OCI-LY3 (cell line): Measurements from ENCODE around the gene OR4E2.

Experiments
- H2AFZ ChIP-seq: fragments of 200-600, 300-600 bp; shearing (Covaris generic); 2 replicates; pipeline ENCODE4 v1.6.0; 2014; ENCODE audit warnings: antibody characterized with exemption, low read depth, low read length
- H3K27ac ChIP-seq: fragments of 200-600, 300-600 bp; sonication (generic); 2 replicates; pipeline ENCODE4 v1.5.1; 2014; ENCODE audit warnings: mild to moderate bottlenecking, low read length, moderate library complexity, mixed read lengths
- H3K27me3 ChIP-seq: fragments of 200-600, 300-600 bp; sonication (generic); 2 replicates; pipeline ENCODE4 v1.6.1; 2014; ENCODE audit warnings: low read depth, low read length, mixed read lengths
- H3K36me3 ChIP-seq: fragments of 200-600, 300-600 bp; sonication (generic); replicated peaks from 2 replicates; pipeline ENCODE3; 2014; ENCODE audit warnings: low read depth, low read length, mixed read lengths
- H3K4me1 ChIP-seq: fragments of 300-600, 200-600 bp; sonication (generic); 2 replicates; pipeline ENCODE4 v1.6.1; 2014; ENCODE audit warnings: low read length, mixed read lengths
- H3K4me2 ChIP-seq: fragments of 200-600, 300-600 bp; sonication (generic); 2 replicates; pipeline ENCODE4 v1.6.1; 2014; ENCODE audit warnings: low read length, mixed read lengths
- H3K4me3 ChIP-seq: fragments of 300-600, 200-600 bp; sonication (generic); 2 replicates; pipeline ENCODE4 v1.5.1; 2014; ENCODE audit warnings: antibody characterized with exemption, mild to moderate bottlenecking, low read length, moderate library complexity
- H3K79me2 ChIP-seq: fragments of 300-600, 200-600 bp; shearing (Covaris generic); 2 replicates; pipeline ENCODE4 v1.6.1; 2014; ENCODE audit warnings: mild to moderate bottlenecking, low read length, mixed read lengths
- H3K9ac ChIP-seq: fragments of 300-600, 200-600 bp; shearing (Covaris generic); 2 replicates; pipeline ENCODE4 v1.6.0; 2014; ENCODE audit warnings: mild to moderate bottlenecking, low read length, moderate library complexity
- H3K9me3 ChIP-seq: fragments of 200-600, 300-600 bp; shearing (Covaris generic); 2 replicates; pipeline ENCODE4 v1.6.1; 2014; ENCODE audit warnings: low read length, mixed read lengths; ENCODE audit not compliant: insufficient read depth
- H4K20me1 ChIP-seq: fragments of 200-600, 300-600 bp; sonication (generic); 2 replicates; pipeline ENCODE4 v1.6.1; 2016; ENCODE audit warnings: low read length, mixed read lengths; ENCODE audit not compliant: insufficient read depth
- CTCF ChIP-seq: fragments of 200-600, 300-600 bp; sonication (generic); IDR thresholded peaks from 2 replicates; pipeline ENCODE4 v1.5.1; 2014; ENCODE audit warnings: antibody characterized with exemption, low read length, low read depth
- EZH2phosphoT487 ChIP-seq: fragments of 200-600 bp; shearing (Covaris generic); IDR thresholded peaks from 2 replicates; pipeline ENCODE4 v1.6.1; 2018; ENCODE audit warnings: antibody characterized with exemption, mixed run types, low read depth

Gene OR4E2

GRCh38 chr14:21671371-21671770 is 17.7 kb downstream of the OR4E2 start:
- Histone ChIP-seq H3K36me3 (no peaks in the 10 kb centered on the region), H3K4me2 (no peak overlapping the region), H3K4me3 (no peak overlapping the region), H3K4me1 (no peaks in the 10 kb centered on the region), H4K20me1 (no peaks in the 10 kb centered on the region), H3K79me2 (no peaks in the 10 kb centered on the region), H3K9me3 (no peaks in the 10 kb centered on the region), H2AFZ (no peak overlapping the region), H3K27me3 (peaks cover 55% of the 10 kb centered on the region), H3K9ac (no peak overlapping the region), H3K27ac (no peak overlapping the region)
- TF ChIP-seq EZH2phosphoT487 (no peak), CTCF (no peak)

- no peak overlapping the region for H3K4me2 ChIP-seq
- H3K27me3 ChIP-seq = peaks cover 55% of the 10 kb centered on the region
- H2AFZ ChIP-seq = no peak overlapping the region
- H3K79me2 ChIP-seq = no peaks in the 10 kb centered on the region
- no peak overlapping the region for H3K9ac ChIP-seq
- no peak overlapping the region for H3K4me3 ChIP-seq
- H3K36me3 ChIP-seq = no peaks in the 10 kb centered on the region
- H3K4me1 ChIP-seq = no peaks in the 10 kb centered on the region
- H4K20me1 ChIP-seq = no peaks in the 10 kb centered on the region
- H3K27ac ChIP-seq = no peak overlapping the region
- TF ChIP-seq CTCF = no peak
- no peak for TF ChIP-seq EZH2phosphoT487
- H3K9me3 ChIP-seq = no peaks in the 10 kb centered on the region
Measured at GRCh38 chr14:21672116-21672515, 18.5 kb downstream of the OR4E2 start.

GRCh38 chr14:21673718-21674117 is 20.1 kb downstream of the OR4E2 start, which contains the start of gene OR4E1:
Gene OR4E1 (minus strand): TSS chr14:21673818. CDS start chr14:21670935, 2,883 bp downstream.
- TF ChIP-seq EZH2phosphoT487 (no peak), CTCF (no peak)
- Histone ChIP-seq H3K36me3 (no peaks in the 10 kb centered on the region), H3K4me1 (no peaks in the 10 kb centered on the region), H4K20me1 (no peaks in the 10 kb centered on the region), H2AFZ (no peak within 1 kb of the TSS), H3K9me3 (no peaks in the 10 kb centered on the region), H3K9ac (no peak within 1 kb of the TSS), H3K27ac (no peak within 1 kb of the TSS), H3K4me3 (no peak within 1 kb of the TSS), H3K79me2 (no peaks in the 10 kb centered on the region), H3K4me2 (no peak within 1 kb of the TSS), H3K27me3 (peaks cover 41% of the 10 kb centered on the region)

- H3K79me2 ChIP-seq = no peaks in the 10 kb centered on the region
Measured at GRCh38 chr14:21675566-21675965, 21.9 kb downstream of the OR4E2 start.

More at GRCh38 chr14:21675566-21675965, 21.9 kb downstream of the OR4E2 start:
- no peak overlapping the region for H3K27ac ChIP-seq
- peaks cover 30% of the 10 kb centered on the region for H3K27me3 ChIP-seq
- H3K4me3 ChIP-seq = no peak overlapping the region
- H3K4me2 ChIP-seq = no peak overlapping the region
- TF ChIP-seq CTCF = no peak
- no peak for TF ChIP-seq EZH2phosphoT487
- no peaks in the 10 kb centered on the region for H3K36me3 ChIP-seq
- no peaks in the 10 kb centered on the region for H3K9me3 ChIP-seq
- H4K20me1 ChIP-seq = no peaks in the 10 kb centered on the region
- H3K4me1 ChIP-seq = no peaks in the 10 kb centered on the region
- no peak overlapping the region for H3K9ac ChIP-seq
- no peak overlapping the region for H2AFZ ChIP-seq
